Activated naive CD4-positive, alpha-beta T cell treated with anti-CD3 and anti-CD28 coated beads, Interleukin-2, amount 50 U/mL, for 16 hours (primary cell): ENCODE data around the gene ROBO1.

Experiments
- DNase-seq: peaks from one replicate; pipeline ENCODE4 v3.0.0-alpha.2; 2020

Gene ROBO1

GRCh38 chr3:78823859-78824258 lies 943.9 kb downstream of the ROBO1 start:
- DNase-seq, result no peak

- no peak for DNase-seq
Measured at GRCh38 chr3:78823434-78823833, 944.4 kb downstream of the ROBO1 start.

- DNase-seq, result no peak
Measured at GRCh38 chr3:78822726-78823125, 945.1 kb downstream of the ROBO1 start.

- no peak for DNase-seq
Measured at GRCh38 chr3:78820542-78820941, 947.3 kb downstream of the ROBO1 start.

DNA sequence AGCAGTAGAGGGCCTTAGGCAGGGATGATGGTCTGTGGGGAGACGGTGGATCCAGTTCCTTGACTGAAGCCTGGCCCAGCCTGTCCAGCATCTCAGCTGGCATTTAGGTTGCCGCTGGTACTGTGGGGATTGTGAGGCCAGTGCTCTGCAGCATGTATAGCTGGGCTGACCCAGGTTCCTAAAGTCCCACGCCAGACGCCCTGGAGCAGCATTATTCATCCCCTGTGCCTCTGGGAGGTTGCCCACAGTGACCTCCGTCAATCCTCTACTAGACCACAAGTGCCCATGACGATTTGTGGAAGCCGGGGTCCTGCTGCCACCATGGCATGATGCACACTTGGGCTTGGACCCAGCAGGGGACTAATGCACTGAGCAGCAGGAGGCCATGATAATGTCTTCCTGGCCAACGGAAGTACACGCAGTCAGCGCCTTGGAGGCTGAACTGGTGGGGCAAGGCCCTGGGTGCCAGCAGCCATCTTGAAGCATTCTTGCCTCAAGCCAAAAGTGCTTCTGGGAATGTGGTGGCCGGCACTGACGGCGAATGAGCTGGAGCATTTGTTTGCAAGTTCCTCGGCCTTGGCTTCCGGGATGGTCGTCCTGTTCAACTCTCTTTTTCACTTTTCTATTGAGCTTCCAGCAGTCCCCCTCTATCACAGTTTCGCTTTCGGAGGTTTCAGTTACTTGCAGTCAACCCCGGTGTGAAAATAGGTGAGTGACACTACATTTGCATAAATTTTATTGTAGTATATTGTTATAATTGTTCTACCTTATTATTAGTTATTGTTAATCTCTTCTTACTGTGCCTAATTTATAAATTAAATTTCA lies 949.4 kb downstream of the ROBO1 start:
- no peak for DNase-seq

GRCh38 chr3:78814893-78815562 lies 952.8 kb downstream of the ROBO1 start:
- no peak for DNase-seq

GRCh38 chr3:78812166-78812565 lies 955.6 kb downstream of the ROBO1 start:
- no peak for DNase-seq

- no peak for DNase-seq
Measured at GRCh38 chr3:78809966-78810365, 957.8 kb downstream of the ROBO1 start.

GRCh38 chr3:78804251-78805037 lies 963.4 kb downstream of the ROBO1 start:
- DNase-seq, result no peak

DNA sequence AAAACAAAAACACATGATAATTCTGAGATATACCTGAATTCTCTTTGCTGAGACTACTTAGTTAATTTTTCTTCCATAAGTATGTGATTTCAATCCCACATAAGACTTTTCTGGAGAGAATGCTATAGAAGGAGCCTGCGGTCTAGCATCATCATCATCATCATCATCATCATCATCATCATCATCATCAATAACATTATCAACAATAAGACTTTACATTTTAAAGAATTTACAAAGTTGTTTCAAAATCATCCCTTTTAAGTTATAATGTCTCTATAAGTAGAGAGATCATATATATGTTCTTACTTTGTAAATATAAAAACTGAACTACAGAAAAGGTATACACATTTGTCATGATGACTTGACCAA lies 965.3 kb downstream of the ROBO1 start:
- no peak for DNase-seq

- DNase-seq, result no peak
Measured at GRCh38 chr3:78801926-78802561, 965.8 kb downstream of the ROBO1 start.

DNA sequence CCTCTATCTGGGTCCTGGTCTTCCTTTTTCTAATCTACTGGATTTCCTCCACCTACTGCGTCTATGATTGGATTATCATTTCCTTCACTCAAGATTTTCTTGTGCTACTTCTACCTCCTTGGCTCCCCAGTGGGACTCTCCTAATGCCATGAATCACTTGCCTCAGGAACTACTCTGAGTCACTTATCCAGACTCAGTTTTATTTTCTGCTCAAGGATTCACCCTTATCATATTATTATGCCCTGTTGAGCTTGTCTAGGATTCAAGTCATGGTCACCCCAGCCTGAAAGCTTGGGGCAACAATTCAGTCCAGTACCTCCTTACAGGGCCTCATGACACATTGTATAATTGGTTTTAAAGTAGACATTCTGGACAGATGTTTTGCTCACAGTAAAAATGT lies 968.1 kb downstream of the ROBO1 start:
- DNase-seq, result no peak

DNA sequence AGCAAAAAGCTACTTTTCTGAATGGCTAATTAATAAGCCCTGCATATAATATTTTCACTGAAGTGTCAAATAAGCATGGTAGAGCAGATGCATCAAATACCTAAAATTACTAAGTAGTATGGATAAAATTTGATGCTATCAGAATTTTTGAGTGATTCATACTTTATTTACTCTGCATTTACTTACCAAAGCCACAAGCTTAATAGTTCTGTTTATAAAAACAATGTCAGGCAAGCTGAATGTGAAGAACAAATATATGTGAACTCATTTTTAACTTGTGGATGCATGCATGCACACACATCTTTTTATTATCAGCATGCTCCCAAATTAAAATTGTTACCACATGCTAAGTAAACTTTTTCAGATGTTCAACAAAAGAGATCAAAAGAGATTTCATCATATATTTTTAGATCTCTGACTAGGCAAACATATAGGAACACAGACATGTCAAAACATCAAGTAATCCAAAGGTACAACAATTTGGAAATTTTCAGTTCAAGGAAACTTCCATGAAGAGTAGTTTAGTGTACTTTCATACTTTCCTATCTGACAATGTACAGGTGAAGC lies 969.4 kb downstream of the ROBO1 start:
- DNase-seq, result no peak

- no peak for DNase-seq
Measured at GRCh38 chr3:78794431-78794830, 973.4 kb downstream of the ROBO1 start.

DNA sequence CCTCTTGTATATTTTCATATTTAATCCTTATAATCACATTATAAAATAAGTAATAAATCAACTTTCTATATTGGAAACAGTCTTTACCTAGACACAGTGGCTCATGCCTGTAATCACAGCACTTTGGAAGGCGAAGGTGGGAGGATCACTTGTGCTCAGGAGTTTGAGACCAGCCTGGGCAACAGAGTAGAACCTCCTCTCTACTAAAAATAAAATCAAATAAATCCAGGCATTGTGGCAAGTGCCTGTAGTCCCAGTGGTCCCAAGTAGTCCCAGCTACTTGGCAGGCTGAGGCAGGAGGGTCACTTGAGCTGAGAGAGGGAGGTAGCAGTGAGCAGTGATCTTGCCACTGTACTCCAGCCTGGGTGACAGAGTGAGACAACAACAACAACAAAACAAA lies 975.1 kb downstream of the ROBO1 start:
- DNase-seq, result no peak

DNA sequence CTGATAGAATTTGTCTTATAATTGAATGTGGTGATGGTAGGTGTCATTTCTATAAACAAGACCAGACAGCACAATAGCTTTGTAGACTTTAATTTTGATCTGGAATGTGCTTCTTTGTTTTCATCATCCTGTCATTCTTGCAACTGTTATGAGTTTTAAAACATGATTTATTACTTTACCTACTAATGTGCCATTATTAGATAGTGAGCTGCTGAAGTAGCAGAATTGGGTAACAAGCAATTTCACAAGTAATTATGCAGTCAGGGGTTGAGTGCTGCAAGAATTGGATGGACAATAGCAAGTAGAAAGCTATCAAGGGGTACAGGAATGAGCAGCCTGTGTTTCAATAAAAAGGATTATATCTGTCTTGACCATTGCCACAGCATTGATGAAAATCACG lies 975.6 kb downstream of the ROBO1 start:
- DNase-seq, result no peak

GRCh38 chr3:78791753-78792152 lies 976.0 kb downstream of the ROBO1 start:
- DNase-seq, result no peak

- no peak for DNase-seq
Measured at GRCh38 chr3:78788839-78789238, 979.0 kb downstream of the ROBO1 start.

- DNase-seq, result no peak
Measured at GRCh38 chr3:78785004-78785403, 982.8 kb downstream of the ROBO1 start.

DNA sequence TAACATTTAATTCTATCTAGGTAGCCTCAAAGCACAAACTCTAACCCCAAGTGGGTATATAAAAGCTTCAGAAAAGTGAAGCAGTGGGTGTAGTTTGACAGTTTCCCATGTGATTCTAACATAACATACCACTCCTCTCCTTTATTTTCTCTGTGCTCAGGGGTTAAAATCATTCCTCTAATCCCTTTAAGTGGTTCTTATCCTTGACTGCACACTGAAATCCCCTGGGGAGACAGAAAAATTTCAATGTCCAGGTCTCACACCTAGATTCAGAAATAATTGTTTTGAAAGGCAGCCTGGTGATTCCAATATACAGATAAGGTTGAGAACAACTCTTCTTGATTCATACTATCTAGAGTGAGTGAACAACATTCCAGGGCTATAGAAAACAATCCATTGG lies 986.4 kb downstream of the ROBO1 start:
- no peak for DNase-seq

- no peak for DNase-seq
Measured at GRCh38 chr3:78765671-78766485, 1001.9 kb downstream of the ROBO1 start.

GRCh38 chr3:78764634-78765033 lies 1003.2 kb downstream of the ROBO1 start:
- no peak for DNase-seq
